Activated naive CD4-positive, alpha-beta T cell treated with anti-CD3 and anti-CD28 coated beads, Interleukin-2, amount 10 ng/mL, durations not matched to agents 7 days and 5 days (primary cell): ENCODE data around the gene PRG3.
"Not testable (repeated sequence)": the region's sequence is repeated elsewhere in the genome, so short reads cannot be mapped to it uniquely, and the experiment has no call there.

Experiments
- CTCF ChIA-PET: fragments of 350-600 bp; sonication (Branson Sonifier 250); formaldehyde crosslinking; loops from one replicate; lab custom pipeline; 2021; ENCODE audit warnings: antibody characterized with exemption; lab: Charles Lee
- DNase-seq: peaks from one replicate; pipeline ENCODE4 v3.0.0-alpha.2; 2020
- H3K27ac Mint-ChIP-seq: one replicate; pipeline ENCODE4 v1.8.0; 2021; ENCODE audit warnings: mild to moderate bottlenecking, moderate library complexity, mixed read lengths
- H3K27me3 Mint-ChIP-seq: one replicate; pipeline ENCODE4 v1.8.0; 2021; ENCODE audit warnings: mild to moderate bottlenecking, mixed read lengths
- H3K36me3 Mint-ChIP-seq: one replicate; pipeline ENCODE4 v1.8.0; 2021; ENCODE audit warnings: mixed read lengths
- H3K4me1 Mint-ChIP-seq: one replicate; pipeline ENCODE4 v1.8.0; 2021; ENCODE audit warnings: mixed read lengths
- H3K4me3 Mint-ChIP-seq: one replicate; pipeline ENCODE4 v1.8.0; 2021; ENCODE audit warnings: mild to moderate bottlenecking, moderate library complexity, mixed read lengths
- H3K9me3 Mint-ChIP-seq: one replicate; pipeline ENCODE4 v1.8.0; 2021; ENCODE audit warnings: mixed read lengths

The PRG3 gene

DNA sequence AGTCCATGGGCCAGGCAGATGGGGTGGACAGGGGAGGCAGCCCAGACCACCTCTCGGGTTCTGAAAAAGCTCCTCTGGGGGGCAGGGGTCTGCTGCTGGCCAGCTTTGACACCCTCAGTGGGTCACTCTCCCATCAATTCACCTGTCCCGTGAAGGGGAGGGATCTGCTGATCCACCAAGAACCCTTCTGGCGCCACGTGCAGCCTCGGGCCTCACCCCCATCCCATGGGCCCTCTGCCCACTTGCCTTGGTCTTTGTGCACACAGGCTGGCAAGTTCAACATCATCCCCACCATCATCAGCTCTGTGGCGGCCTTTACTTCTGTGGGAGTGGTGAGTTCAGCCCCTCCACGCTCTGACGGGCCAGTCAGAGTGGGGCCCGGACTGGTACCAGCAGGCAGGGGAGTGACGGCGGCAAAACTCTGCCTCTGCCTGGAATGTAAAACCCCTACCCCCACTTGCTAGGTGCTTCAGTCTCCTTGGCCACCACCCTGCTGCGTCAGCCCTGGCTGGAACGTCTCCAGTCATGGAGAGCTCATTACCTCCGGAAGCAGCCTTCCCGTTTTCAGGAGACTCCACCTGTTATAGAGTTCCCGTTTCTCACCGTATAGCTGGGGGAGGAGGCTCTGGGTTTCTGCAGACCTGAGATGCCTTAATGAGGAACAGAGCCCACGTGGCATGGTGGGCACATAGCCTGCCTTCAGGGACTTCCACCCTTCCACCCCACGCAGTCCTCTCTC lies 12.7 kb downstream of the PRG3 start:
- CTCF ChIA-PET, result interaction anchor here (1.2 kb wide), 1 partner anchor 9 kb away, joined by 3 read pairs; no protein-coding TSS in a partner anchor
- Mint-ChIP-seq H3K36me3 (no peaks in the 10 kb centered on the region), H3K4me1 (no peaks in the 10 kb centered on the region), H3K9me3 (no peaks in the 10 kb centered on the region), H3K27me3 (peaks cover 38% of the 10 kb centered on the region), H3K27ac (no peak overlapping the region), H3K4me3 (no peak overlapping the region)
- no peak for DNase-seq

DNA sequence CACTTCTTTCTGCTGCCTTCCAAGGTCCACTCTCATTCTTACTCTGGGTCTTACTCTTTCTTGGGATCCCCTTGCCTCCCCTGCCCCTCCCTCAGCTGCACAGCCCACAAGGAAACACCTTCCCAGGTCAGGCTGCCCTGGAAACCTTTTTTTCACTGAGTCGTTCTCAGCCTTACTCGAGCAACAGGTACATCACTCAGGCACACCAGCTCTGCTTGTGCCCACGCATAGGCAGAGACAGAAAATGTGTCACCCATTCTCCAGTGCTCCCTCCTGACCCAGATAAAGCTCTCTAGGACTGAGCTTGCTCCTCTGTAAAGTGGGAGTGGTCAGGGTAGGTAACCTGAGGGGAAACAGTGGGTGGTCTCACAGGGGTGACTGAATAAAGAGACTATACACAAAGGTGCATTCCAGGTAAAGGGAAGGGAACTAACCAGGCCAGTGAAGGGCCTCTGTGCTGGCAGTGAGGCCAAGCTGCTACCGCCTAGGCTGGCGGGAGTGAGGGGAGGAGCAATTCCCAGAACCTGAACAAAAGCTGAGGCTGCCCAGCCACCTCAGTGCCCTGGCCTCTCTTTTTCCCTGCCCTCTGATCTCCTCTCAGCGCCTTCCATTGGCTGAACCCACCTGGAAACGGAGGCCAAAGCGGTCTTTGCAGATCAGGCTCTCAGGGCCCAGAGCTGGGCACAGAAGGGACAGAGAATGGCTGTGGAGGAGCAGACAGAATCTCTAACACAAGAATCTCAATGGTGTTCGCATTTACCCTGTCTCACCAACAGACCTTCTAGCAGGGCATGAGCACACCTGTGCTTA lies 15.9 kb downstream of the PRG3 start:
- Mint-ChIP-seq H3K4me1 (no peaks in the 10 kb centered on the region), H3K27ac (no peak overlapping the region), H3K27me3 (peaks cover 56% of the 10 kb centered on the region), H3K36me3 (no peaks in the 10 kb centered on the region), H3K4me3 (no peak overlapping the region), H3K9me3 (no peaks in the 10 kb centered on the region)
- CTCF ChIA-PET, result interaction anchor here (0.9 kb wide), 1 partner anchor 88 kb away, joined by 3 read pairs; no protein-coding TSS in a partner anchor
- DNase-seq, result no peak

DNA sequence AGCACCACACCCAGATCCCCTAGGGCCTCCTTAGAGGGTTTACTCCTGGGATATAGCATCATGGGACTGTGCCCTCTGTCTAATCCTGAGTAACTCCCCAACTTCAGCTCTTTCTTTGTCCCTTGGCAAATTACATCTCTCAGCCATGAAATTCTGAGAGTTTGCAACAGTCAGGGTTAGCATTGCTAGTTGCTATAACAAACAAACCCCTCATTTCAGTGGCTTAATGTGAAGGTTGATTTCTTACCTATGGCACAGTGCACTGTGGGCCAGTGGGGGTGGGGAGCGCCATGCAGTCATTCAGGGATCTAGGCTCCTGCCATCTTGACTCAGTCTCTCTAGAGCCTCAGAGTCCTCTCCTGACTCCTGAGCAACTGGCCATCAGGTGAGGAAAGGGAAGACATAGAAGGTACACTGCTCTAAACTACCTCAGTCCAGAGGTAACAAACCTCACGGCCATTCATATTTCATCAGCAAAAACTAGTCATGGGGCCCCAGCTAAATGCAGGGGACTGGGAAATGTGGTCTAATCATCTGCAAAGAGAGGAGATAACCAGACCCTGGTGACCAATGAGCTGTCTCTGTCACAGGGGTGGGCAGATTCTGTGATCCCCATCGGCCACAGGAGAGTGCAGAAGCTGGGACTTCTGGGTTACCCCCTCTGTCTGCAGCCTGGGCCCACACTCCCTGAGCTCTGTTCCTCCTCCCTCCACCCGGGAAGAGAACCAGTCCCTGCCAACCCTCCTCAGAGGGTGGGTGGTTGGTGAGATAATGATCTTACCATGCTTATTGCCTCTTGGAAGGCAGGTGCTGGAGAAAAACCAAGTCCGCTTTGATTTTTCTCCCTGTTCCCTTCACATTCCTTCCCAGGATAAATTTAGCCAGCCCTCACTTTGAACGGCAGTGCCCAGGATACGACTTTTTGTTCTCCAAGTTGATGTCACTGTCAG lies 17.5 kb downstream of the PRG3 start:
- CTCF ChIA-PET, result interaction anchor here (1.0 kb wide), 1 partner anchor 163 kb away, joined by 4 read pairs; no protein-coding TSS in a partner anchor
- peaks cover 50% of the 10 kb centered on the region for H3K27me3 Mint-ChIP-seq
- no peaks in the 10 kb centered on the region for H3K36me3 Mint-ChIP-seq
- H3K4me1 Mint-ChIP-seq, result no peaks in the 10 kb centered on the region
- H3K4me3 Mint-ChIP-seq, result no peak overlapping the region
- H3K9me3 Mint-ChIP-seq, result no peaks in the 10 kb centered on the region
- no peak for DNase-seq
- no peak overlapping the region for H3K27ac Mint-ChIP-seq

DNA sequence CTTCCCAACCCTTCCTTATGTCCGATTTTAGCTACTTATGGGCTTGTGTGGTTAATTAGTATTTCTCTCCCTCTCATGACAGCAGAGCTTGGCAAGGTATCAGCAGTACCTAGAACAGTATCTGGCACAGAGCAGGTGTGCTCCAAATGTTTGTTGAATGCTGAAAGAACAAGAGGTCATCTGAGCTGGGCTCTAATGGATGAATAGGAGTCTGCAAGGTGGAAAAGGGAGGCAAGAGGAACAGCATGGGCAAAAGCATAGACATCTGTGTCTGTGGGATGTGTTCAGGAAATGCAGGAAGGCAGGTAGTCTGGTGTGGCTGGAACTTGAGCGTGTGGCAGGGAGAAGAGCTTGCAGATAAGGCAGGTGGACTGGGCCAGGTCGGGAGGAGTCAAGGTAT lies 19.0 kb downstream of the PRG3 start:
- Mint-ChIP-seq H3K27ac (no peak overlapping the region), H3K4me3 (no peak overlapping the region), H3K4me1 (no peaks in the 10 kb centered on the region), H3K9me3 (no peaks in the 10 kb centered on the region), H3K36me3 (no peaks in the 10 kb centered on the region), H3K27me3 (peaks cover 45% of the 10 kb centered on the region)
- no peak for DNase-seq
- CTCF ChIA-PET, result interaction anchor here (0.9 kb wide), 1 partner anchor 438 kb away, joined by 5 read pairs; no protein-coding TSS in a partner anchor

DNA sequence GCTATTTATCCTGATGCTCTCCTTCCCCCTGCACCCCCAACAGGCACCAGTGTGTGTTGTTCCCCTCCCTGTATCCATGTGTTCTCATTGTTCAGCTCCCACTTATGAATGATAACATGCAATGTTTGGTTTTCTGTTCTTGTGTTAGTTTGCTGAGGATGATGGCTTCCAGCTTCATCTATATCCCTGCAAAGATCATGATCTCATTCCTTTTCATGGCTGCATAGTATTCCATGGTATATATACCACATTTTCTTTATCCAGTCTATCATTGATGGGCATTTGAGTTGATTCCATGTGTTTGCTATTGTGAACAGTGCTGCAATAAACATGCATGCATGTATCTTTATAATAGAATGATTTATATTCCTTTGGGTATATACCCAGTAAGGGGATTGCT lies 19.5 kb downstream of the PRG3 start:
- CTCF ChIA-PET, result interaction anchor here (0.9 kb wide), 1 partner anchor 439 kb away, joined by 5 read pairs; no protein-coding TSS in a partner anchor
- H3K4me3 Mint-ChIP-seq, H3K27ac Mint-ChIP-seq, DNase-seq, H3K36me3 Mint-ChIP-seq, H3K9me3 Mint-ChIP-seq, H3K4me1 Mint-ChIP-seq: not testable (repeated sequence)
- peaks cover 46% of the 10 kb centered on the region for H3K27me3 Mint-ChIP-seq

DNA sequence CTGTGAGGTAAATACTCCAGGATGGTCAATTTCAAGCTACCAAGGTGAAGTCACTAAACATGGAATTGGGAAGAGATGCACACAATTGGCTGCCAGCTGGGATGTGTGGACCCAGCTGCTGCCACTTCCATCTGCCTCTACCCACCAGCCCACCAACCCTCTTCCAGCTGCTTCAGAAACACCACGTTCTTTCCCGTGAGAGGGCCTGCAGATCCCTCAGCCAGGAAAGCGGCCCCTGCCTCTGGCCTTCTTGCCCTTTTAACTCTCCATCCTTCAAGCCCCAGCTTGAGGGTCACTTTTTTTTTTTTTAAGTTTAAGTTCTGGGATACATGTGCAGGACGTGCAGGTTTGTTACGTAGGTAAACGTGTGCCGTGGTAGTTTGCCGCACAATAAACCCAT lies 20.0 kb downstream of the PRG3 start:
- Mint-ChIP-seq H3K9me3 (no peaks in the 10 kb centered on the region), H3K4me1 (no peaks in the 10 kb centered on the region), H3K27ac (no peak overlapping the region), H3K36me3 (no peaks in the 10 kb centered on the region), H3K4me3 (no peak overlapping the region), H3K27me3 (peaks cover 47% of the 10 kb centered on the region)
- no peak for DNase-seq
- CTCF ChIA-PET, result no interaction called here

DNA sequence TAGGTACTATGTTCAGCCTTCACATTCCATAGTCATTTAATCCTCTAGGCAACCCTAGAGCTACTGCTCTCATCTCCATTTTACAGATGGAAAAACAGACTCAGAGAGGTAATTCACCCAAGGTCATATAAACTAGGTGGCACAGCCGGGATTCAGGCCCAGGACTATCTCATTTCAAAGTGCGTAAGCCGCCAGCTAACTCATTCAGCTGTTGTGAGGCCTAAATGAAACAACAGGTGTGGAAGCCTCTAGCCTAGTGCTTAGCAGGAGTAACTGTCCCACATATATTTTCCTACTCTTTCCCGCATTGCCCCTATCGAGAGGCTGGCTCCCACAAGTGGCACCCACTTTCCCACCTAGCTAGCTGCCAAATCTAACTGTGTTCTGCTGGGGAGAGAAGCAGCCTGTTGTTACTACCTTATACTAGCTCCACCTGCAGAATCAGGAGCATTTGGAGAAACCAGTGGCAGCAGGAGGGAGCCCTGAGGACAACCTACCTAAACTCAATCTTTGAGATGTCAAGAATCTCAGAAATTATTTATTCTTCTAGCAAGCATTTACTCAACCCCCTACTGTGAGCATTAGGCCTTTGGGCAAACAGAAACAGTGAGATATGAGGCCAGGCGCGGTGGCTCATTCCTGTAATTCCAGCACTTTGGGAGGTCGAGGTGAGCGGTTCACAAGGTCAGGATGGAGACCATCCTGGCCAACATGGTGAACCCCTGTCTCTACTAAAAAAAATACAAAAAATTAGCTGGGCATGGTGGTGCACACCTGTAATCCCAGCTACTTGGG lies 20.9 kb downstream of the PRG3 start:
- no peak for DNase-seq
- no peaks in the 10 kb centered on the region for H3K9me3 Mint-ChIP-seq
- CTCF ChIA-PET, result interaction anchor here (0.6 to 1.2 kb wide), 2 partner anchors 14 to 1021 kb away, joined by 4 read pairs; no protein-coding TSS in a partner anchor
- H3K4me1 Mint-ChIP-seq, result no peaks in the 10 kb centered on the region
- H3K4me3 Mint-ChIP-seq, result no peak overlapping the region
- no peaks in the 10 kb centered on the region for H3K36me3 Mint-ChIP-seq
- H3K27me3 Mint-ChIP-seq, result peaks cover 43% of the 10 kb centered on the region
- H3K27ac Mint-ChIP-seq, result no peak overlapping the region

DNA sequence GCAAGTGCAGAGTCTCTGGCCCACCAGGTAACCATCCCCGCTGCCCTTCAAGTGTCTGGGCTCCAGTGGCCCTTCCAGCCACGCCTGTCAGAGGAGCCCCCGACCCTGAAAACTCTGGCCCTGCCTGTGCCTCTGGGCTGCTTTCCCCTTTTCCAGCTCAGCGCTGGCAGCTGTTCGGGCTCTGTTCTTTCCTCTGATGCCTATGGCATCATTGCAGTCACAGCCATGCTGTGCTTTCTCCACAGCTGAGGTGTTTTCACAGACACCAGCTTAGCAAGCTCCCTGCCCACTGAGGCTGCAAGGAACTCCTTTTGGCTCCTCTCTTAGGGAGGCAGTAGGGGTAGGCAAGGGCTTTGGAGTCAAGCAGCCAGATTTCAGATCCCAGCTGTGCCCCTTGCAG lies 21.6 kb downstream of the PRG3 start:
- Mint-ChIP-seq H3K27ac (no peak overlapping the region), H3K27me3 (peaks cover 45% of the 10 kb centered on the region), H3K36me3 (no peaks in the 10 kb centered on the region), H3K9me3 (no peaks in the 10 kb centered on the region), H3K4me1 (no peaks in the 10 kb centered on the region), H3K4me3 (no peak overlapping the region)
- DNase-seq, result no peak
- CTCF ChIA-PET, result interaction anchor here (0.6 to 1.2 kb wide), 3 partner anchors 9 to 1022 kb away, joined by 3 to 4 read pairs (median 4); no protein-coding TSS in a partner anchor

DNA sequence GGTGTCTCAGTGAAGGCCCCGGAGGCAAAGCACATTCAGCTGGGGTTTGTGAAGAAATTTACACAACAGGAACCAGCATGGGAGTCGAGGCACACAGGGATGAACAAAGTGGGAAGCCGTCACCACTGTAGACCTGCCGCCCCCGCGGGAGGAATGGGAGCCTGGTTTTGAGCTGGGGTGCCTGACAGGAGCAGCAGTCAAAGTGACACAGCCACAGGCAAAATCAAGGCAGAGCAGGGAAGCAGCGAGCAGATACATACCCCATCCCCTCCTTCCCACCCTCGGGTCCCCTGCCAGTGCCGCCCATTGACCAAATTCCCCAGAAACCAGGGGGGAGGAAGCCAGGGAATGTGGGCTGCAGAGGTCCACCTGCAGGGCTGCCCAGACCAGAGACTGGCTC lies 22.0 kb downstream of the PRG3 start:
- Mint-ChIP-seq H3K4me3 (no peak overlapping the region), H3K4me1 (no peaks in the 10 kb centered on the region), H3K27ac (no peak overlapping the region), H3K9me3 (no peaks in the 10 kb centered on the region), H3K36me3 (no peaks in the 10 kb centered on the region), H3K27me3 (peaks cover 45% of the 10 kb centered on the region)
- CTCF ChIA-PET, result interaction anchor here (0.9 to 1.2 kb wide), 2 partner anchors 9 to 13 kb away, joined by 3 to 4 read pairs; no protein-coding TSS in a partner anchor
- DNase-seq, result no peak

DNA sequence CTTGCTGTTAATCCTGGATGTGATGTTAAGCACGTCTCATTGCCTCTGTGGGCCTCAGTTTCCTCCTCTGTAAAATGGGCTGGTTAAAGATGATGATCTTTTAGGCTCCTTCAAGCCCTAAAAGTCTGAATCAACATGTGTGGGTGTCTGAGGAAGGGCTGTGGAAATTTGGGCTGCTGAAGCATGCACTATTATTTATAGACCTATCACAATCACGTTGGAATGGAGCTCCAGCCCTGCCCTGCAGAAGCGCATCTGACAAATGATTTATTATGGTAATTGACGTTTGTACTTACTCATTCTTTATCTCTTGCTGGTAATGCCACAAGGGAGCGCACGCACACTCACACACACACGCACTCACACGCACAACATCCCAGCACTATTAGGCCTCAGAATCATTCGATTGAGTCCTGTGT lies 22.4 kb downstream of the PRG3 start:
- CTCF ChIA-PET, result interaction anchor here (0.9 kb wide), 1 partner anchor 10 kb away, joined by 3 read pairs; no protein-coding TSS in a partner anchor
- H3K9me3 Mint-ChIP-seq, result no peaks in the 10 kb centered on the region
- H3K4me1 Mint-ChIP-seq, result no peaks in the 10 kb centered on the region
- no peak overlapping the region for H3K27ac Mint-ChIP-seq
- no peak overlapping the region for H3K4me3 Mint-ChIP-seq
- H3K36me3 Mint-ChIP-seq, result no peaks in the 10 kb centered on the region
- no peak for DNase-seq
- peaks cover 48% of the 10 kb centered on the region for H3K27me3 Mint-ChIP-seq

DNA sequence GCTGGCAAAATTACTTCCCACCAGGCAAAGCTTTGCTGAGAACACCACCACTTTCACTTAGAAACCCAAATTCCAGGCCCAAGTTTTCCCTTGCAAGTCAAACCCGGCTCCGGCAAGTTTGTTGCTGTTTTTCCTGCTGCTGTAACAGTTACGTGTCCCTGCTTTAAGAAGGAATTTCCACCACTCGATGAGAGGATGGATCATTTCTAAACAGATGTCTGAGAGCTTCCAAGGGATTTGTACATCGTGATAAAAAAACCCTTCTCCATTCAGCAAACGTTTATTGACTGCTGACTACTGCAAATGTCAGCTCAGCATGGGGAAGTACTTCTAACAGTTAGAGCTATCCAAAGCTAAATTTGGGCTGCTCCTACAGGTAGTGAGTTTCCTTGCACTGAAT lies 23.1 kb downstream of the PRG3 start:
- Mint-ChIP-seq H3K4me1 (no peaks in the 10 kb centered on the region), H3K4me3 (no peak overlapping the region), H3K36me3 (no peaks in the 10 kb centered on the region), H3K27me3 (peaks cover 51% of the 10 kb centered on the region), H3K27ac (no peak overlapping the region), H3K9me3 (no peaks in the 10 kb centered on the region)
- DNase-seq, result no peak
- CTCF ChIA-PET, result interaction anchor here (1.6 kb wide), 1 partner anchor 10 kb away, joined by 3 read pairs; no protein-coding TSS in a partner anchor

DNA sequence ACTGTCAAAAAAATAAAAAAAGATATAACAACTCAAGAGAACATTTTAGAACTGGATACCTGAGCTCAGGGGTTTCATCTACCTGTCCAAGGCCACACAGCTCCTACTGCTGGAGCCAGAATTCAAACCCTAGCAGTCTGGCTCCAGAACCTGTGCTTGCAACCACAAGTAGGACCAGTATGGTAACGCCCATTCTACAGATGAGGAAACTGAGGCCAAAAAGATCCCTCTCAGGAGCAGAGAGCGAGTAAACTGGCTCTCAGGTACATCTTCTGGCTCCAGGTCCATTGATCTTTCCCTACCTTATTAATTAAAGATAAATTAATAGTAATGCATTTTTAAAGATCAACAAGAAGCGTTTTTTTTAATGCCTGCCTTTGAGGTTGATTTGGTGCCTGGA lies 23.6 kb downstream of the PRG3 start:
- no peaks in the 10 kb centered on the region for H3K4me1 Mint-ChIP-seq
- DNase-seq, result no peak
- H3K4me3 Mint-ChIP-seq, result no peak overlapping the region
- H3K9me3 Mint-ChIP-seq, result no peaks in the 10 kb centered on the region
- H3K27ac Mint-ChIP-seq, result no peak overlapping the region
- CTCF ChIA-PET, result interaction anchor here (1.6 kb wide), 1 partner anchor 9 kb away, joined by 3 read pairs; no protein-coding TSS in a partner anchor
- H3K27me3 Mint-ChIP-seq, result peaks cover 52% of the 10 kb centered on the region
- no peaks in the 10 kb centered on the region for H3K36me3 Mint-ChIP-seq

DNA sequence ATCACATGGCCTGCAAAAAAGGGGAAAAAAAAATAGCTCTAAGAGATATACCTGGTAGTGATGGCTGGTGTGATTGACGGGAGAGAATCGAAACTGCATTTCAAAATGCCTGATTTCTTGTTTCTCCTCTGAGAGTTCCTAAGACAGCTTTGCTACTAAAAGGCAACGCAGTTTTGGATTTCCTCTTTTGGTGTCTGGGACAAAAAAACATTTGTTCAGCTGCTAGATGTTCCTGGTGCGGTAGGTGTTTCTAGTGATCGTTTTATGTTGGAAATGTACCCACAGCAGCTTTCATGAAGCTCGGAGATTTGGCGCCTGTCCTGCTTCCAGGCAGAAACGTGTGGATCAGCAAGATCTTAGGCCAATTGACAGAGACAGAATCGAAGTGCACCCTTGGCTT lies 24.7 kb downstream of the PRG3 start:
- Mint-ChIP-seq H3K27me3 (peaks cover 48% of the 10 kb centered on the region), H3K36me3 (no peaks in the 10 kb centered on the region), H3K9me3 (peaks cover 2% of the 10 kb centered on the region), H3K4me3 (no peak overlapping the region), H3K4me1 (no peaks in the 10 kb centered on the region), H3K27ac (no peak overlapping the region)
- DNase-seq, result no peak
- CTCF ChIA-PET, result interaction anchor here (0.7 to 1.6 kb wide), 4 partner anchors 8 to 137 kb away, joined by 3 to 8 read pairs (median 4); no protein-coding TSS in a partner anchor
